Middle frontal gyrus (tissue), 1 donor: ENCODE results near the gene STPG2.

Source experiments
- DNase-seq: peaks from one replicate; pipeline ENCODE4 v3.0.0-alpha.2; 2015; ENCODE audit warnings: low spot score; ENCODE audit errors: extremely low spot score

STPG2 gene

DNA sequence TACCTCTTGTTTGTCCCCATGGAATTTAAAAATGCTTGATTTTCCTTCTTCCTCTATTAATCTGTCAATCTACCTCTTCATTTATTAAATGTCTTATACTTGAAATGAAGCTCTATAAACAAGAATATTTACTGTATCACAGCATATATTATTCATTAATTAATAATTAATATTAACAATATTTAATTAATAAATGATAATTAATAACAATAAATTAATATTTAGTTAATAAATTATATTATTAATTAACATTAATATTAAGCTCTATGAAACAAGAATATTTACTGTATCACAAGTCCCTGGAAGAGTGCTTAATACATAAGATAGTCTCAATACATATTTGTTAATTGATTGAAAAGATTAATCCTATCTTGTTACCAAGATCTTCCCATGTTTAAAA lies 306.6 kb downstream of the STPG2 start:
- no peak for DNase-seq

DNA sequence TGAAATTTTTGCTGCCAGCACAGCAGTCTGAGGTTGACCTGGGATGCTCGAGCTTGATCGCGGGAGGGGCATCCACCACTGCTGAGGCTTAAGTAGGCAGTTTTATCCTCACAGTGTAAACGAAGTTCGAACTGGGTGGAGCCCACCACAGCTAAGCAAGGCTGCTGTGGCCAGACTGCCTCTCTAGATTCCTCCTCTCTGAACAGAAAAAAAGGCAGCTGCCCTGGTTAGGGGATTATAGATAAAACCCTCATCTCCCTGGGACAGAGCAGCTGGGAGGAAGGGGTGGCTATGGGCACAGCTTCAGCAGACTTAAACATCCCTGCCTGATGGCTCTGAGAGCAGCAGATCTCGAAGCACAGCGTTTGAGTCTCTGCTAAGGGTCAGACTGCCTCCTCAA lies 314.6 kb downstream of the STPG2 start:
- no peak for DNase-seq

DNA sequence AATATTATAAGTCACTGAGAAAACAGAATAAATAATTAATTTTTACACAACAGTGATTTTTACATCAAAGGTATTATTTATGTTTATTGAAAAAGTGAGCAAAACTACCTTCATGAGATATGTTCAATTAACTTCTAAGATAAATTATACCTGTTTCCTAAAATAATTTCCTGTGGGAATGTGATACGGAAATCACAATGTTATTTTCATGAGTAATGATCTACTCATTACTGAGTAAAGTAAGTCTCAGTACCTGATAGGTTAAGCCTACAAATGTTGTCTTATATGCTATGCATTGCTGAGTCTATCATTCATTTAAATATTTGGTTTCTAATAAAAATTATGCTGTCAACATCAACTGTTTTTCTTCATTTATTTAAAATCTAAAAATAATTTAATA lies 324.0 kb downstream of the STPG2 start:
- no peak for DNase-seq

GRCh38 chr4:97812768-97813167 lies 330.5 kb downstream of the STPG2 start:
- no peak for DNase-seq

- DNase-seq = no peak
Measured at GRCh38 chr4:97786306-97786920, 356.9 kb downstream of the STPG2 start.

DNA sequence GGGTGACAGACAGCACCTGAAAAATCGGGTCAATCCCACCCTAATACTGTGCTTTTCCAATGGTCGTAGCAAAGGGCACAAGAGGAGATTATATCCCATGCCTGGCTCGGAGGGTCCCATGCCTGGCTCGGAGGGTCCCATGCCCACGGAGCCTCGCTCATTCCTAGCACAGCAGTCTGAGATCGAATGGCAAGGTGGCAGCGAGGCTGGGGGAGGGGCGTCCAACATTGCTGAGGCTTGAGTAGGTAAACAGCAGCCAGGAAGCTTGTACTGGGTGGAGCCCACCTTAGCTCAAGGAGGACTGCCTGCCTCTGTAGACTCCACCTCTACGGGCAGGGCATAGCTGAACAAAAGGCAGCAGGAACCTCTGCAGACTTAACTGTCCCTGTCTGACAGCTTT lies 365.1 kb downstream of the STPG2 start:
- no peak for DNase-seq

DNA sequence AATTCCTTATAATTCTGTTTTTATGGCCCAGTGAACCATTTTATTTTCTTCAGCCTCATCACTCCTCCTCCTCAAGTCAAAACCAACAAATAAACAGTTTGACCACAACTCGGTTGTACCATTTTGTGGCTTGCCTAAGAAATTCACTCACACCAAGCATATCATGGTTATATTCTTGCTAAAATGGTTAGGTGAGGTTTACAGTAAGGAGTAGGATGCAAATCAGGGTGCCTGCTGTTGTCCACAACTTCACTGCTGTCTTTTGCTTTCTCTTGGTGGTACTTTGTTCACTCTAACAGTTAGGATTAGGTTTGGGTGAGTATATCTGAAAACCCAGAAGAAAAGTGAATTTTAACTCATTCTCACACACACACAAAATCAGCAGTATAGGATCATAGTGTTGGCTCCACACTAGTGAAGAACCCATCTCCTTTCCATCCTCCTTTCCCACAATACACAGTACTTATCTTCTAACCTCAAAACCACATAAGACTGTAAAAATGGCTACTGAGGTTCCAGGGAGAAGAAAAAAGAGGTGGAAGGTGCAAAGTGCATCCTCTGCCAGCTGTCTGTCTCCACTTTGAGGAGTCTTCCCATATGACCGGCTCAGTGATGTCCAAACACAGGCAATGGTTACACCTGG lies 368.8 kb downstream of the STPG2 start:
- DNase-seq = no peak

DNA sequence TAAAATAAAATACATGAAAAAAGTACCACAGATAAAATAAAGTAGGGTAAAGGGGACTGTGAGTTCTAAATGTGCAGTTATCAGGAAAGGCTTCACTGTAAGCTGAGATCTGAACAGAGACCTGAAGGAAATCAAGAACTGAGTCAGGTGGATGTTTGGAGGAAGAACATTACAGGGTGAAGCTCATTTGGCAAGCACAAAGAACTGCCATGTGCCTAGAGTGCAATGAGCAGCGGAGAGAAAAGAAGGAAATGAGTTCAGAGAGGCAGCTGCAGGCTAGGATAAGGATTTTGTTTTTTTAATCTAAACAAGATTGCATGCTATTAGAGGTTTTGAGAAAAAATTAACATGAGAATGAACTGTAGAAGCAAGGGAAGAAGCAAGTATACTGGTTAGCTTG lies 373.1 kb downstream of the STPG2 start:
- DNase-seq = no peak

DNA sequence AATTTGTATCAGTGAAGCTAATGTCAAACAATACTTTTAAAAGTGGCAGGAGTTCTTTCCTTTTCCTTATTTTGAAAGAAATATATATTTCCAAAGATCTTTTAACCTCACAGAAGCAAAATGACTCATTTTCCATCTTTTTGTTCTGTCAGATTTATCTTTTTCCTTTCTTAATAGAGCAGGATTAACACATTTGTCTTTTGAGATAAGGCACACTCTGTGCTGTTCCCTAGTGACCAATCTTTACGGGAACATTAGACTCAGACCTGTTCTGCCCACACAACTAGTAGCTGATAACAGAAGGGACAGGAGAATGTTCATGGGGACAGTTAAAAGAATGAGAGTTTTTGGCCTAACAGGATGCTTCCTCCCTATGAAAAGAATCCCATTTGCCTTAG lies 381.2 kb downstream of the STPG2 start:
- DNase-seq = no peak

GRCh38 chr4:97761445-97762114 lies 381.7 kb downstream of the STPG2 start:
- DNase-seq = no peak

- no peak for DNase-seq
Measured at GRCh38 chr4:97759785-97760184, 383.5 kb downstream of the STPG2 start.

DNA sequence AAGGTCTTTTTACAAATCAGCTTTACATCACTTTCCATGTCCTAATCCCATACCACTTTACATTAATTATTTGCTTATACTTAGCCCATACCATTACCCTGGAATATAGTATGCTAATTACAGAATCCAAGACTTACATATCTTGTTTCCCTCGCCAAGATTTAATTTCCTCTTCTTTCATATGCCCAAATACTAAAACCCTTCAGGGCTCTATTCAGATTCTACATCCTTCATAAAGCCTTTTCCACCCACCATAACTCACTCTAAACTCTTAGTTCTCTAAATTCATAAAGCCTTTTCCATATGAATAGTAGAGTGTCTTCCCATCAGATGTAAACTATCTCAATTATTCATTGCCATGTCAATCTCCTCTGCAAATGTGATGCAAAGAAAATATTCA lies 390.7 kb downstream of the STPG2 start:
- DNase-seq = no peak

- DNase-seq = no peak
Measured at GRCh38 chr4:97747945-97748344, 395.3 kb downstream of the STPG2 start.

DNA sequence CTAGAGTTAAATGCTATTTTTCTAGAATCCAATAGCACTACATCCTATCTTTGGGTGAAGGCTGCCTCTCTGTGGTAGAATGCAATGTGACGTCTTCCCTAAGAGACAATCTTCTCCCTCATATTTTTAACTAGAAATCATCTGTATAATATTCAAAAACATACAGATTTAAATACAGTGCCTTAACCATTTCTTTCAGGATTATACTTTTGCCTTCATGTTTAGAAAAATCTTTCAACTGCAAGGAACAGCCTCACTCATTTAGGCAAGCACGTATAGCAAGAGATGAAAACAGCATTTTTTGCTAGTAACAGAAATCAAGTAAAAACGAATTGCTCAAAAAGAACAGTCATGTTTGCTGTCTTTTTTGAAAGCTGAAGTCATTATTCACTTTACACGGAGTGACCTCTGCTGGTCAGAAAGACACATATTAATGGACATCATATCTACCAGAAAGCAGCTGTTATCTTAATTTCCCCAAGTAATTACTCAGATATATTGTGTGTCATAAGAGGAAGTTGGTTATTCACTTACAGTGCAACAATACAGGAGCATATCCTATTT lies 422.3 kb downstream of the STPG2 start:
- no peak for DNase-seq

GRCh38 chr4:97691111-97691605 lies 452.1 kb downstream of the STPG2 start:
- DNase-seq = no peak

- no peak for DNase-seq
Measured at GRCh38 chr4:97670703-97671269, 472.5 kb downstream of the STPG2 start.

GRCh38 chr4:97665553-97665952 lies 477.7 kb downstream of the STPG2 start:
- no peak for DNase-seq

- DNase-seq = no peak
Measured at GRCh38 chr4:97664741-97665140, 478.5 kb downstream of the STPG2 start.

- no peak for DNase-seq
Measured at GRCh38 chr4:97662133-97662532, 481.1 kb downstream of the STPG2 start.

DNA sequence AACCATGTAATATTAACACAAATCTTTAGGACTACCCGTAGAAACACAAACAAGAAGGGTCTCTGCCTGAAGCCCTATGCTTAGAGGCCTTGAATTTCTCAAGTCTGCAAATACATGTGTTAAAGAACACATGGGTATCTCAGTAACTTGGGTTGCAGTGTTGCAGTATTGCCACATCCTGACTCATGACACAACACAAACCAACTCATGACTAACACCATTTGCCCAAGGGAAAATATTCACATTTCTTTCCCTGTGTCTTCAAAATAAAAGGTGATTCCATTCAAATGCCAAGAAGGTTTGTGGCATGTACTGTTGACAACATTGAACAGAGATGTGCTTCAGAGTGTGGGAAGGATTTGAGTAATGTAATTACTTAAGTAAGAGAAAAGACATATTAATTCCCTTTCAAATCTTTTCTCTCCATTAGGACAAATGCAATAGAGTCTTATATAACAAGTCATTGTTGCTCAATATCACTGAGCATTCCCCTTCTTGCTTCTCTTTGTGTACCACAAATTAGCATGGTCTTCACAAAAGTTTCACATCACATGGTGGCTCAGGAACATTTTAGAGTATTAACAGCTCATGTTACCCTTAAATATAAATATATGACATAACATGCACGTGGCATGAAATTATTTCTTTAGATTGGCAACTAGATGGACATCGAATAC lies 487.1 kb downstream of the STPG2 start:
- no peak for DNase-seq

GRCh38 chr4:97653701-97654100 lies 489.6 kb downstream of the STPG2 start:
- no peak for DNase-seq

DNA sequence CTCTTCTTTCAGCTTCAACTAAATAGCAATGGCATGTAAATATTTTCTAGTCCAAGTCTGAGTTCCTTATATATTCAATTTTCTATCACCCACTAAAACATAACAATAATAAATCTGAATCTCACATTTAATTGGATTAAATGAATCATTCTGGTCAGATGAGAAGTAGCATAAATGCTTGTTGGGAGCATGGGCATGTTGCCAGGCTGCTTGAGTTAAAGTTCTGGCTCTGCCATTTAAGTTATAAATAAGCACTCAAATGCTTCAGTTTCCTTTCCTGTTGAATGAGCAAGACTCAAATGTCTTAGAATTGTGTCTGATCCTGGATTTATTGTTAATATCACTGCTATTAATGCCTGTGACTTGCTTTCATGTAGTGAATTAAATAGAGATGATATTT lies 496.3 kb downstream of the STPG2 start:
- no peak for DNase-seq
